ENCODE data around the gene SCMH1.

DNA sequence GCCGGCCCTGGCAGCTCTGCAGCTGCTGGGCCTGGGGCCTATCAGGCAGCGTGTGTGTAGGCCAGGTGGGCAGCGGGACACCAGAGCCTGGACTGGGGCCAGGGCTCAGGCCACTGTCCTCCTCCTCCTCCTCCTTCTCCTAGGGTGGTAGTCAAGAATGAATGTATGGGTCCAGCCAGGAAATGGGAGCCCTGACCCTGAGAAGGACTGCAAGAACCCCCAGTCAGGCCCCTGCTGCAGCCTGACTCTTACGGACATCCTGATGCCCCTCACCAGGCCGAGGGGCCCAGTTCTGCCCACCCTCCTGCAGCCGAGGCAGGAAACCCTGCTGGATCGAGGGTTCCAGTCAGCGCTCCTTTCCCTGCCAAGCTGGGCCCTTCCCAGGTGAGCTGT lies 224.1 kb downstream of the SCMH1 start:
- no peak for TF ChIP-seq POLR2A (IDR thresholded peaks at IDR 0.05)
- TF ChIP-seq, protein P1, sequence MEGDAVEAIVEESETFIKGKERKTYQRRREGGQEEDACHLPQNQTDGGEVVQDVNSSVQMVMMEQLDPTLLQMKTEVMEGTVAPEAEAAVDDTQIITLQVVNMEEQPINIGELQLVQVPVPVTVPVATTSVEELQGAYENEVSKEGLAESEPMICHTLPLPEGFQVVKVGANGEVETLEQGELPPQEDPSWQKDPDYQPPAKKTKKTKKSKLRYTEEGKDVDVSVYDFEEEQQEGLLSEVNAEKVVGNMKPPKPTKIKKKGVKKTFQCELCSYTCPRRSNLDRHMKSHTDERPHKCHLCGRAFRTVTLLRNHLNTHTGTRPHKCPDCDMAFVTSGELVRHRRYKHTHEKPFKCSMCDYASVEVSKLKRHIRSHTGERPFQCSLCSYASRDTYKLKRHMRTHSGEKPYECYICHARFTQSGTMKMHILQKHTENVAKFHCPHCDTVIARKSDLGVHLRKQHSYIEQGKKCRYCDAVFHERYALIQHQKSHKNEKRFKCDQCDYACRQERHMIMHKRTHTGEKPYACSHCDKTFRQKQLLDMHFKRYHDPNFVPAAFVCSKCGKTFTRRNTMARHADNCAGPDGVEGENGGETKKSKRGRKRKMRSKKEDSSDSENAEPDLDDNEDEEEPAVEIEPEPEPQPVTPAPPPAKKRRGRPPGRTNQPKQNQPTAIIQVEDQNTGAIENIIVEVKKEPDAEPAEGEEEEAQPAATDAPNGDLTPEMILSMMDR (IDR thresholded peaks at IDR 0.05), result no peak
- TF ChIP-seq POLR2AphosphoS5 (IDR thresholded peaks at IDR 0.05), result no peak
- no peak for TF ChIP-seq EP300 (IDR thresholded peaks at IDR 0.05)
